Caco-2 (cell line): ENCODE measurements around the gene L3HYPDH. TPM values are rescaled to one million over a fixed set of nuclear protein-coding genes. Genes with fewer than 3 reads are reported as not detected.
"Not testable (repeated sequence)": the region's sequence is repeated elsewhere in the genome, so short reads cannot be mapped to it uniquely, and the experiment has no call there.

Source experiments
- BruUV-seq: library from RNA; stranded (reverse); fragments of 400-500 nt; replicated peaks from 2 replicates; lab custom pipeline; 2021; lab: Mats Ljungman, UMichigan
- CTCF ChIA-PET: fragments of 300-600 bp; sonication (Branson Sonifier 250); formaldehyde crosslinking; loops from one replicate; lab custom pipeline; 2022; ENCODE audit warnings: antibody characterized with exemption; lab: Charles Lee
- POLR2A ChIA-PET: fragments of 300-600 bp; sonication (Branson Sonifier 250); formaldehyde crosslinking; loops from one replicate; lab custom pipeline; 2022; ENCODE audit warnings: antibody characterized with exemption; lab: Charles Lee
- DNase-seq, 2 experiments: peaks; one replicate each; pipeline versions ENCODE4 v3.0.0 to v3.0.0-alpha.2; 2020 to 2022
- H3K27me3 ChIP-seq: replicated peaks from 2 replicates; pipeline ENCODE4 v1.6.0; 2011; ENCODE audit warnings: low read length; ENCODE audit not compliant: control insufficient read depth, insufficient read depth
- H3K36me3 ChIP-seq: 2 replicates; pipeline ENCODE4 v1.5.1; 2011; ENCODE audit warnings: low read length; ENCODE audit not compliant: control insufficient read depth, insufficient read depth
- H3K4me1 ChIP-seq: fragments of 250-450 bp; sonication (Bioruptor Pico); 2 replicates; pipeline ENCODE4 v1.5.1; 2020; ENCODE audit warnings: mild to moderate bottlenecking
- H3K4me3 ChIP-seq: 2 replicates; pipeline ENCODE4 v1.5.1; 2011; ENCODE audit warnings: low read depth, mild to moderate bottlenecking, control low read depth, low read length
- H3K9me3 ChIP-seq: fragments of 250-450 bp; sonication (Bioruptor Pico); 2 replicates; pipeline ENCODE4 v1.5.1; 2020; ENCODE audit warnings: mild to moderate bottlenecking, moderate library complexity
- H3K27ac Mint-ChIP-seq: one replicate; pipeline ENCODE4 v1.8.0; 2022; ENCODE audit warnings: mixed read lengths; ENCODE audit not compliant: unreplicated experiment
- H3K27me3 Mint-ChIP-seq: one replicate; pipeline ENCODE4 v1.8.0; 2022; ENCODE audit warnings: mixed read lengths; ENCODE audit not compliant: insufficient read depth, unreplicated experiment
- H3K36me3 Mint-ChIP-seq: one replicate; pipeline ENCODE4 v1.8.0; 2022; ENCODE audit warnings: mild to moderate bottlenecking, mixed read lengths; ENCODE audit not compliant: insufficient read depth, unreplicated experiment
- H3K4me1 Mint-ChIP-seq: one replicate; pipeline ENCODE4 v1.8.0; 2022; ENCODE audit warnings: low read depth, mixed read lengths; ENCODE audit not compliant: unreplicated experiment
- H3K4me3 Mint-ChIP-seq: one replicate; pipeline ENCODE4 v1.8.0; 2022; ENCODE audit warnings: mild to moderate bottlenecking, moderate library complexity, mixed read lengths; ENCODE audit not compliant: unreplicated experiment
- H3K9me3 Mint-ChIP-seq: one replicate; pipeline ENCODE4 v1.8.0; 2022; ENCODE audit warnings: mixed read lengths; ENCODE audit not compliant: unreplicated experiment
- CTCF ChIP-seq, 2 experiments: fragments of 200-600 bp in 1 of 2; IDR thresholded peaks; 1 replicate in 1 of 2; 2 replicates in 1 of 2; pipeline versions ENCODE4 v1.5.1 to v1.8.0; 2011 to 2022; ENCODE audit warnings: antibody characterized with exemption in 1 of 2, control low read depth in 1 of 2, inconsistent platforms in 1 of 2, low read depth in 1 of 2, low read length in 1 of 2, mild to moderate bottlenecking in 1 of 2, moderate library complexity in 1 of 2; ENCODE audit not compliant: insufficient read depth in 1 of 2, severe bottlenecking in 1 of 2, unreplicated experiment in 1 of 2
- intact Hi-C: fragments of 100-400 bp; cut with micrococcal nuclease; formaldehyde crosslinking; loops from one replicate; pipeline ENCODE4 v1.10.0; 2022; ENCODE audit not compliant: unreplicated experiment
- total RNA-seq: library from RNA; stranded (reverse); gene quantifications from 2 replicates; pipeline ENCODE4 v1.2.3, GENCODE V29; 2022

Gene L3HYPDH
- total RNA-seq, 1 experiment from 2014 or later: 15.7 TPM

DNA sequence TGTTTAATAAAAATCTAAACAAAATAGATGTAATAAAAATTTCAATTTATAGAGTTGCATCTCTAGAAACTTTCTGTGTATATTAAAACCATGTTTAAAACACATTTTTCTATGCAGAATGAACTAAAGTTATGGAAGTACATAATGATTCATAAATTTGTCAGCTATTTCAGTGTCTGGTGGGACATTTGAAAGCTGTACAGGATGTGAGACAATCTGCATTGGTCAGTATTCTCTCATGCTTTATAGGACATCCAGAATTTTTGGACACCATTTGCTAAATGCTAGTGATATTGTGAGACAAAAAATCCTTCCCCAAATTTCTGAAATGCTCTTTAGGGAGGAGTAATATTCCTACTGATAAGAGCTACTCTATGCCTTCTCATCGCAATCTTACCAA lies 32.4 kb downstream of the L3HYPDH start:
- intact Hi-C loops: no loop called here
- no peak for TF ChIP-seq CTCF (IDR thresholded peaks at IDR 0.05; ENCODE audit: insufficient read depth in 1 of 2, low read depth in 1 of 2, low read length in 1 of 2, severe bottlenecking in 1 of 2, unreplicated experiment in 1 of 2)

GRCh38 chr14:59450716-59451115 lies 33.5 kb downstream of the L3HYPDH start:
- H3K27ac Mint-ChIP-seq: no peak overlapping the region
- CTCF ChIA-PET: no interaction called here
- H3K27me3 Mint-ChIP-seq: no peaks in the 10 kb centered on the region
- no TSS peak for BruUV-seq
- no peak for TF ChIP-seq CTCF (IDR thresholded peaks at IDR 0.05; ENCODE audit: insufficient read depth in 1 of 2, low read depth in 1 of 2, low read length in 1 of 2, severe bottlenecking in 1 of 2, unreplicated experiment in 1 of 2)
- H3K36me3 ChIP-seq: no peaks in the 10 kb centered on the region
- no peaks in the 10 kb centered on the region for H3K9me3 ChIP-seq
- no peaks in the 10 kb centered on the region for H3K36me3 Mint-ChIP-seq
- intact Hi-C loops: no loop called here
- H3K27me3 ChIP-seq: no peaks in the 10 kb centered on the region
- POLR2A ChIA-PET: no interaction called here
- no peaks in the 10 kb centered on the region for H3K4me1 Mint-ChIP-seq
- H3K9me3 Mint-ChIP-seq: no peaks in the 10 kb centered on the region
- H3K4me1 ChIP-seq: no peaks in the 10 kb centered on the region
- DNase-seq: no peak
- H3K4me3 ChIP-seq: no peak overlapping the region
- no peak overlapping the region for H3K4me3 Mint-ChIP-seq

More for the DNA sequence above, 32.4 kb downstream of the L3HYPDH start:
- H3K4me1 ChIP-seq: no peaks in the 10 kb centered on the region
- H3K4me3 ChIP-seq: no peak overlapping the region
- DNase-seq: no peak
- H3K4me3 Mint-ChIP-seq: no peak overlapping the region
- H3K27me3 Mint-ChIP-seq: no peaks in the 10 kb centered on the region
- H3K36me3 Mint-ChIP-seq: no peaks in the 10 kb centered on the region
- no peaks in the 10 kb centered on the region for H3K27me3 ChIP-seq
- H3K9me3 Mint-ChIP-seq: no peaks in the 10 kb centered on the region
- H3K9me3 ChIP-seq: no peaks in the 10 kb centered on the region
- H3K27ac Mint-ChIP-seq: no peak overlapping the region
- CTCF ChIA-PET: no interaction called here
- no TSS peak for BruUV-seq
- POLR2A ChIA-PET: no interaction called here
- H3K4me1 Mint-ChIP-seq: no peaks in the 10 kb centered on the region
- H3K36me3 ChIP-seq: no peaks in the 10 kb centered on the region

GRCh38 chr14:59448673-59449072 lies 35.5 kb downstream of the L3HYPDH start:
- H3K4me3 ChIP-seq, H3K9me3 Mint-ChIP-seq, H3K4me1 ChIP-seq, H3K27ac Mint-ChIP-seq, POLR2A ChIA-PET, CTCF ChIA-PET, H3K4me3 Mint-ChIP-seq, H3K4me1 Mint-ChIP-seq, H3K27me3 ChIP-seq, BruUV-seq, H3K9me3 ChIP-seq, H3K36me3 ChIP-seq, H3K27me3 Mint-ChIP-seq, DNase-seq, H3K36me3 Mint-ChIP-seq: not testable (repeated sequence)
- intact Hi-C loops: loop anchor here (10.0 kb wide), 1 partner anchor 184 kb away; no protein-coding TSS in a partner anchor
